Measurements from ENCODE around the gene FH. TPM values are rescaled to one million over a fixed set of nuclear protein-coding genes. Genes with fewer than 3 reads are reported as not detected.

Gene FH
- total and polyA plus RNA-seq, 2 donors (not counting 1 experiment from before 2014, with no cell fraction given): 18.5 to 32.4 TPM

- peak within 1 kb of the TSS; percentile 82 for H3K4me2 ChIP-seq (replicated peaks; ENCODE audit: low read depth, low read length, poor library complexity, severe bottlenecking)
- H3K9me3 Mint-ChIP-seq (ENCODE audit: insufficient read depth): peaks cover 3% of the 10 kb centered on the region
- no peaks in the 10 kb centered on the region for H3K9me3 ChIP-seq (ENCODE audit: control extremely low read depth in 1 of 3, control insufficient read depth in 2 of 3, insufficient read depth in 1 of 3, low read length in 2 of 3)
- ChIA-PET POLR2A (interaction anchor here (3.5 kb wide), 1 partner anchor 19 kb away, joined by 43 read pairs; no protein-coding TSS in a partner anchor), CTCF (interaction anchor here (0.8 to 1.6 kb wide), 6 partner anchors 18 to 466 kb away, joined by 4 to 12 read pairs (median 6); partner anchors contain the start of gene MAP1LC3C)
- ATAC-seq (ENCODE audit: low read depth) (peak; percentile 26), DNase-seq (peak; percentile 76)
- peaks cover 36 to 48% of the 10 kb centered on the region in 2 donors for H3K4me1 ChIP-seq (ENCODE audit: control insufficient read depth in 2 of 2, insufficient read depth in 2 of 2, low read length in 2 of 2)
- H3K27ac ChIP-seq (ENCODE audit: low read length in 2 of 2): peak within 1 kb of the TSS; percentile 87 to 96
- no peaks in the 10 kb centered on the region for H3K27me3 ChIP-seq (replicated peaks in 1 of 4; ENCODE audit: control extremely low read depth in 1 of 4, control insufficient read depth in 3 of 4, insufficient read depth in 4 of 4, low read length in 3 of 4)
- H3K4me1 Mint-ChIP-seq: peaks cover 48% of the 10 kb centered on the region
- H3K27ac Mint-ChIP-seq: peak within 1 kb of the TSS; percentile 96
- peaks cover 46% of the 10 kb centered on the region for H3K79me2 ChIP-seq (ENCODE audit: control insufficient read depth, insufficient read depth, low read length)
- peak within 1 kb of the TSS; percentile 58 to 98 (median 78) for H3K4me3 ChIP-seq (ENCODE audit: control extremely low read depth in 1 of 5, extremely low read depth in 1 of 5, insufficient read depth in 1 of 5, low read depth in 2 of 5, low read length in 4 of 5)
- intact Hi-C loops (cut with micrococcal nuclease): loop anchor here (1.0 to 10.0 kb wide), 4 partner anchors 108 to 1795 kb away; partner anchors contain the start of genes CEP170, CHML, OPN3 and SDCCAG8
- no peaks in the 10 kb centered on the region for H3K27me3 Mint-ChIP-seq
- no peaks in the 10 kb centered on the region for H4K20me1 ChIP-seq (ENCODE audit: control insufficient read depth, insufficient read depth, low read length, poor library complexity, severe bottlenecking)
- H3K36me3 ChIP-seq (replicated peaks in 1 of 2; ENCODE audit: control extremely low read depth in 1 of 2, control insufficient read depth in 1 of 2, extremely low read depth in 1 of 2, insufficient read depth in 2 of 2, low read length in 1 of 2): peaks cover 4 to 11% of the 10 kb centered on the region in 2 experiments
- peak within 1 kb of the TSS; percentile 92 for H3K4me3 Mint-ChIP-seq
- no peak for TF ChIP-seq EZH2 (IDR thresholded peaks at IDR 0.05; ENCODE audit: borderline replicate concordance, insufficient read depth, low read depth, low read length, poor library complexity, severe bottlenecking)
- TF ChIP-seq, protein P1, sequence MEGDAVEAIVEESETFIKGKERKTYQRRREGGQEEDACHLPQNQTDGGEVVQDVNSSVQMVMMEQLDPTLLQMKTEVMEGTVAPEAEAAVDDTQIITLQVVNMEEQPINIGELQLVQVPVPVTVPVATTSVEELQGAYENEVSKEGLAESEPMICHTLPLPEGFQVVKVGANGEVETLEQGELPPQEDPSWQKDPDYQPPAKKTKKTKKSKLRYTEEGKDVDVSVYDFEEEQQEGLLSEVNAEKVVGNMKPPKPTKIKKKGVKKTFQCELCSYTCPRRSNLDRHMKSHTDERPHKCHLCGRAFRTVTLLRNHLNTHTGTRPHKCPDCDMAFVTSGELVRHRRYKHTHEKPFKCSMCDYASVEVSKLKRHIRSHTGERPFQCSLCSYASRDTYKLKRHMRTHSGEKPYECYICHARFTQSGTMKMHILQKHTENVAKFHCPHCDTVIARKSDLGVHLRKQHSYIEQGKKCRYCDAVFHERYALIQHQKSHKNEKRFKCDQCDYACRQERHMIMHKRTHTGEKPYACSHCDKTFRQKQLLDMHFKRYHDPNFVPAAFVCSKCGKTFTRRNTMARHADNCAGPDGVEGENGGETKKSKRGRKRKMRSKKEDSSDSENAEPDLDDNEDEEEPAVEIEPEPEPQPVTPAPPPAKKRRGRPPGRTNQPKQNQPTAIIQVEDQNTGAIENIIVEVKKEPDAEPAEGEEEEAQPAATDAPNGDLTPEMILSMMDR (IDR thresholded peaks at IDR 0.05): no peak
- H2AFZ ChIP-seq (ENCODE audit: insufficient read depth, low read depth, low read length, poor library complexity, severe bottlenecking): peak within 1 kb of the TSS; percentile 80
- peak within 1 kb of the TSS; percentile 78 for H3K9ac ChIP-seq (ENCODE audit: low read length)
- 0% methylated on average over 1 of the region's 1 CpG for WGBS (ENCODE audit: insufficient coverage)
Observed at GRCh38 chr1:241532162-241532531, 12.6 kb upstream of the FH start, which contains the start of gene KMO. TSS of gene KMO (plus strand) at chr1:241532378. CDS start at chr1:241532445, 67 bp downstream.
